Gastroesophageal sphincter (tissue), 4 donors: ENCODE results near the gene TK1. TPM values are rescaled to one million over a fixed set of nuclear protein-coding genes. Genes with fewer than 3 reads are reported as not detected.

Experiments
- ATAC-seq: fragments of 150-250 bp; one replicate; pipeline ENCODE4 v1.9.1; 2016; ENCODE audit warnings: mild to moderate bottlenecking, moderate library complexity
- H3K27ac ChIP-seq, 4 donors: fragments of 200-600 bp; sonication (generic) in 3 of 4; 1 replicate in 3 of 4; 2 replicates in 1 of 4; pipeline ENCODE4 v1.5.1; 2016 to 2019
- H3K27me3 ChIP-seq: fragments of 200-600 bp; sonication (generic); one replicate; pipeline ENCODE4 v1.5.1; 2019
- H3K36me3 ChIP-seq, 2 donors: fragments of 200-600 bp; sonication (generic); one replicate each; pipeline ENCODE4 v1.5.1; 2019; ENCODE audit warnings: control low read depth in 1 of 2
- H3K4me1 ChIP-seq, 3 donors: fragments of 200-600 bp; sonication (generic); 1 replicate in 2 of 3; 2 replicates in 1 of 3; pipeline ENCODE4 v1.5.1; 2016 to 2019; ENCODE audit warnings: control low read depth in 2 of 3
- H3K4me3 ChIP-seq, 2 donors: fragments of 200-600 bp; sonication (generic); one replicate each; pipeline ENCODE4 v1.5.1; 2019; ENCODE audit warnings: mild to moderate bottlenecking in 1 of 2, moderate library complexity in 1 of 2
- H3K9me3 ChIP-seq, 3 donors: fragments of 200-600 bp; sonication (generic); one replicate each; pipeline ENCODE4 v1.5.1; 2017 to 2019; ENCODE audit warnings: control low read depth in 2 of 3
- CTCF ChIP-seq, 4 experiments: fragments of 200-600 bp in 2 of 4; fragments of 450-650 bp in 2 of 4; sonication (generic) in 1 of 4; IDR thresholded peaks; one replicate each; pipeline ENCODE4 v1.5.1; 2017 to 2019; ENCODE audit warnings: antibody characterized with exemption in 4 of 4, mild to moderate bottlenecking in 2 of 4, moderate library complexity in 2 of 4
- EP300 ChIP-seq: sonication (generic); formaldehyde crosslinking; IDR thresholded peaks from one replicate; pipeline ENCODE4 v1.6.1; 2017; ENCODE audit warnings: antibody characterized with exemption, mild to moderate bottlenecking
- POLR2A ChIP-seq, 2 donors: fragments of 450-650 bp; IDR thresholded peaks; one replicate each; pipeline ENCODE4 v1.6.1; 2017; ENCODE audit warnings: antibody characterized with exemption in 2 of 2, mild to moderate bottlenecking in 2 of 2, moderate library complexity in 1 of 2
- POLR2AphosphoS5 ChIP-seq: sonication (generic); formaldehyde crosslinking; IDR thresholded peaks from one replicate; pipeline ENCODE4 v1.6.1; 2017; ENCODE audit warnings: antibody characterized with exemption
- WGBS, 2 donors: methylation state at CpG; one replicate each; pipeline ENCODE4 v1.1.5; 2018; ENCODE audit warnings: low coverage in 1 of 2; 5-methylcytosine and 5-hydroxymethylcytosine counted together
- total RNA-seq, 4 donors: library from RNA; depleted of rRNA; stranded (reverse); fragments of >200 nt; gene quantifications; one replicate each; pipeline ENCODE4 v1.1.0, GENCODE V29; 2016

Gene TK1
- total RNA-seq, 4 donors from 2014 or later: 3.4 to 24.8 (median 12.1) TPM

GRCh38 chr17:78168903-78169793 is 17.7 kb downstream of the TK1 start:
- peak; percentile 32 for ATAC-seq
- H3K27me3 ChIP-seq: no peaks in the 10 kb centered on the region
- H3K36me3 ChIP-seq: peaks cover 0 to 18% of the 10 kb centered on the region in 2 donors
- H3K9me3 ChIP-seq: no peaks in the 10 kb centered on the region
- H3K27ac ChIP-seq: peak overlapping the region; percentile 84 to 98 (median 94)
- no CpG with 5 or more reads among the region's 38 CpGs for WGBS, 2 donors
- H3K4me1 ChIP-seq: peaks cover 0 to 58% (median 42%) of the 10 kb centered on the region in 3 donors
- peak overlapping the region; percentile 95 to 99 for H3K4me3 ChIP-seq
- TF ChIP-seq POLR2AphosphoS5 (peak; percentile 11), POLR2A (IDR thresholded peaks at IDR 0.05) (no peak), EP300 (no peak), CTCF (IDR thresholded peaks at IDR 0.05) (no peak)

GRCh38 chr17:78168242-78168902 is 18.5 kb downstream of the TK1 start, which contains the start of gene SYNGR2:
Gene SYNGR2, plus strand, starts transcription at chr17:78168581. Its CDS starts 36 bp downstream, at chr17:78168617.
- peaks cover 0 to 50% (median 35%) of the 10 kb centered on the region in 3 donors for H3K4me1 ChIP-seq
- WGBS, 2 donors: no CpG with 5 or more reads among the region's 84 CpGs

GRCh38 chr17:78166416-78166815 is 20.4 kb downstream of the TK1 start:
- no peaks in the 10 kb centered on the region for H3K9me3 ChIP-seq
- H3K27me3 ChIP-seq: no peaks in the 10 kb centered on the region
- no peak overlapping the region for H3K4me3 ChIP-seq
- no peak for TF ChIP-seq POLR2AphosphoS5
- no peak for TF ChIP-seq POLR2A (IDR thresholded peaks at IDR 0.05)
- TF ChIP-seq CTCF (IDR thresholded peaks at IDR 0.05): no peak
- TF ChIP-seq EP300: no peak
- peaks cover 0 to 31% (median 16%) of the 10 kb centered on the region in 3 donors for H3K4me1 ChIP-seq
- H3K36me3 ChIP-seq: peaks cover 0 to 10% of the 10 kb centered on the region in 2 donors
- ATAC-seq: no peak
- H3K27ac ChIP-seq: no peak overlapping the region
- 86% methylated on average over 2 of the region's 6 CpGs; no CpG with 5 or more reads in 1 of the 2 donors for WGBS, 2 donors

More at GRCh38 chr17:78168242-78168902, 18.5 kb downstream of the TK1 start, which contains the start of gene SYNGR2:
- peak; percentile 77 for TF ChIP-seq POLR2AphosphoS5
- TF ChIP-seq CTCF (IDR thresholded peaks at IDR 0.05): peak in 2 of 4 experiments; percentile 14 to 15
- TF ChIP-seq POLR2A (IDR thresholded peaks at IDR 0.05): peak; percentile 86 to 92
- no peak for TF ChIP-seq EP300
- Histone ChIP-seq H3K27ac (peak within 1 kb of the TSS; percentile 84 to 98 (median 94)), H3K27me3 (no peaks in the 10 kb centered on the region), H3K9me3 (no peaks in the 10 kb centered on the region), H3K36me3 (peaks cover 0 to 18% of the 10 kb centered on the region in 2 donors), H3K4me3 (peak within 1 kb of the TSS; percentile 95 to 99)
- ATAC-seq: peak; percentile 75

- Histone ChIP-seq H3K36me3 (no peaks in the 10 kb centered on the region), H3K27ac (no peak overlapping the region), H3K4me3 (no peak overlapping the region), H3K27me3 (no peaks in the 10 kb centered on the region), H3K4me1 (peaks cover 0 to 16% (median 6%) of the 10 kb centered on the region in 3 donors), H3K9me3 (no peaks in the 10 kb centered on the region)
- TF ChIP-seq POLR2AphosphoS5: no peak
- TF ChIP-seq POLR2A (IDR thresholded peaks at IDR 0.05): no peak
- TF ChIP-seq CTCF (IDR thresholded peaks at IDR 0.05): no peak
- no peak for TF ChIP-seq EP300
- no peak for ATAC-seq
- WGBS, 2 donors: 92 to 95% methylated on average over 2 to 7 of the region's 16 CpGs
Observed at GRCh38 chr17:78164748-78165607, 21.9 kb downstream of the TK1 start.
